Activated CD4-positive, alpha-beta memory T cell treated with anti-CD3 and anti-CD28 coated beads, Interleukin-2, amount 10 ng/mL, durations not matched to agents 7 days and 5 days (primary cell): ENCODE results near the gene PAPLN. TPM values are rescaled to one million over a fixed set of nuclear protein-coding genes. Genes with fewer than 3 reads are reported as not detected.

Source experiments
- CTCF ChIA-PET: fragments of 350-600 bp; sonication (Branson Sonifier 250); formaldehyde crosslinking; loops from one replicate; lab custom pipeline; 2021; ENCODE audit warnings: antibody characterized with exemption, inconsistent platforms; lab: Charles Lee
- POLR2A ChIA-PET: fragments of 350-600 bp; sonication (Branson Sonifier 250); formaldehyde crosslinking; loops from one replicate; lab custom pipeline; 2021; ENCODE audit warnings: antibody characterized with exemption; lab: Charles Lee
- DNase-seq: peaks from one replicate; pipeline ENCODE4 v3.0.0-alpha.2; 2020
- H3K27ac Mint-ChIP-seq: one replicate; pipeline ENCODE4 v1.8.0; 2021; ENCODE audit warnings: mild to moderate bottlenecking, mixed read lengths
- H3K27me3 Mint-ChIP-seq: one replicate; pipeline ENCODE4 v1.8.0; 2021; ENCODE audit warnings: mixed read lengths
- H3K36me3 Mint-ChIP-seq: one replicate; pipeline ENCODE4 v1.8.0; 2021; ENCODE audit warnings: low read depth, mixed read lengths
- H3K4me1 Mint-ChIP-seq: one replicate; pipeline ENCODE4 v1.8.0; 2021; ENCODE audit warnings: mixed read lengths
- H3K4me3 Mint-ChIP-seq: one replicate; pipeline ENCODE4 v1.8.0; 2021; ENCODE audit warnings: mild to moderate bottlenecking, mixed read lengths
- H3K9me3 Mint-ChIP-seq: one replicate; pipeline ENCODE4 v1.8.0; 2021; ENCODE audit warnings: mixed read lengths
- total RNA-seq, 2 experiments: library from RNA; stranded (reverse); gene quantifications; one replicate each; pipeline ENCODE4 v1.2.3, GENCODE V29; 2021

Gene PAPLN
- total RNA-seq, 2 experiments from 2014 or later = 1.4 to 1.6 TPM

GRCh38 chr14:73243341-73243740 is 6.0 kb downstream of the PAPLN start:
- H3K4me1 Mint-ChIP-seq = peaks cover 47% of the 10 kb centered on the region
- ChIA-PET CTCF (interaction anchor here (0.8 to 1.1 kb wide), 2 partner anchors 14 to 20 kb away, joined by 3 to 4 read pairs; no protein-coding TSS in a partner anchor), POLR2A (no interaction called here)
- no peak overlapping the region for H3K4me3 Mint-ChIP-seq
- DNase-seq = no peak
- H3K27ac Mint-ChIP-seq = no peak overlapping the region
- peaks cover 67% of the 10 kb centered on the region for H3K27me3 Mint-ChIP-seq
- peaks cover 3% of the 10 kb centered on the region for H3K36me3 Mint-ChIP-seq
- peaks cover 4% of the 10 kb centered on the region for H3K9me3 Mint-ChIP-seq

- ChIA-PET CTCF (no interaction called here), POLR2A (no interaction called here)
- Mint-ChIP-seq H3K4me1 (peaks cover 47% of the 10 kb centered on the region), H3K4me3 (no peak overlapping the region), H3K27ac (no peak overlapping the region), H3K9me3 (peaks cover 4% of the 10 kb centered on the region), H3K36me3 (peaks cover 3% of the 10 kb centered on the region), H3K27me3 (peaks cover 63% of the 10 kb centered on the region)
- DNase-seq = no peak
Measured at GRCh38 chr14:73243748-73244147, 6.4 kb downstream of the PAPLN start.

GRCh38 chr14:73244541-73245290 is 7.4 kb downstream of the PAPLN start:
- peaks cover 4% of the 10 kb centered on the region for H3K9me3 Mint-ChIP-seq
- peaks cover 54% of the 10 kb centered on the region for H3K27me3 Mint-ChIP-seq
- peaks cover 3% of the 10 kb centered on the region for H3K36me3 Mint-ChIP-seq
- no peak overlapping the region for H3K27ac Mint-ChIP-seq
- peak overlapping the region; percentile 47 for H3K4me3 Mint-ChIP-seq
- peaks cover 50% of the 10 kb centered on the region for H3K4me1 Mint-ChIP-seq
- no peak for DNase-seq
- ChIA-PET CTCF (no interaction called here), POLR2A (interaction anchor here (1.3 kb wide), 1 partner anchor 246 kb away, joined by 4 read pairs; the partner anchor contains the start of gene RIOX1)

- H3K27me3 Mint-ChIP-seq = peaks cover 48% of the 10 kb centered on the region
- ChIA-PET POLR2A (interaction anchor here (1.3 kb wide), 1 partner anchor 245 kb away, joined by 4 read pairs; the partner anchor contains the start of gene RIOX1), CTCF (interaction anchor here (1.0 kb wide), 1 partner anchor 12 kb away, joined by 3 read pairs; no protein-coding TSS in a partner anchor)
Measured at GRCh38 chr14:73245480-73246325, 8.4 kb downstream of the PAPLN start.

GRCh38 chr14:73246387-73247150 is 9.3 kb downstream of the PAPLN start:
- Mint-ChIP-seq H3K36me3 (peaks cover 3% of the 10 kb centered on the region), H3K27ac (no peak overlapping the region), H3K27me3 (peaks cover 39% of the 10 kb centered on the region), H3K4me1 (peaks cover 49% of the 10 kb centered on the region), H3K4me3 (peak overlapping the region; percentile 63), H3K9me3 (peaks cover 4% of the 10 kb centered on the region)
- POLR2A ChIA-PET = interaction anchor here (1.3 kb wide), 1 partner anchor 245 kb away, joined by 4 read pairs; the partner anchor contains the start of gene RIOX1
- CTCF ChIA-PET = interaction anchor here (1.0 kb wide), 1 partner anchor 13 kb away, joined by 3 read pairs; no protein-coding TSS in a partner anchor
- DNase-seq = no peak

More at GRCh38 chr14:73245480-73246325, 8.4 kb downstream of the PAPLN start:
- Mint-ChIP-seq H3K9me3 (peaks cover 4% of the 10 kb centered on the region), H3K4me3 (peak overlapping the region; percentile 67), H3K4me1 (peaks cover 50% of the 10 kb centered on the region), H3K27ac (no peak overlapping the region), H3K36me3 (peaks cover 3% of the 10 kb centered on the region)
- peak; percentile 60 for DNase-seq

GRCh38 chr14:73248108-73248868 is 11.0 kb downstream of the PAPLN start:
- Mint-ChIP-seq H3K27ac (peak overlapping the region; percentile 63), H3K9me3 (peaks cover 4% of the 10 kb centered on the region), H3K4me3 (no peak overlapping the region), H3K36me3 (peaks cover 3% of the 10 kb centered on the region), H3K27me3 (peaks cover 30% of the 10 kb centered on the region), H3K4me1 (peaks cover 39% of the 10 kb centered on the region)
- DNase-seq = peak; percentile 41
- ChIA-PET POLR2A (no interaction called here), CTCF (no interaction called here)

- Mint-ChIP-seq H3K27ac (no peak overlapping the region), H3K36me3 (peaks cover 3% of the 10 kb centered on the region), H3K27me3 (peaks cover 23% of the 10 kb centered on the region), H3K4me1 (peaks cover 34% of the 10 kb centered on the region), H3K4me3 (no peak overlapping the region), H3K9me3 (peaks cover 4% of the 10 kb centered on the region)
- POLR2A ChIA-PET = no interaction called here
- no peak for DNase-seq
- CTCF ChIA-PET = interaction anchor here (0.6 kb wide), 1 partner anchor 16 kb away, joined by 3 read pairs; no protein-coding TSS in a partner anchor
Measured at GRCh38 chr14:73249108-73249507, 11.8 kb downstream of the PAPLN start.

GRCh38 chr14:73249564-73250316 is 12.4 kb downstream of the PAPLN start:
- Mint-ChIP-seq H3K9me3 (peaks cover 4% of the 10 kb centered on the region), H3K27me3 (peaks cover 16% of the 10 kb centered on the region), H3K27ac (no peak overlapping the region), H3K4me1 (peaks cover 34% of the 10 kb centered on the region), H3K4me3 (no peak overlapping the region), H3K36me3 (peaks cover 3% of the 10 kb centered on the region)
- no peak for DNase-seq
- CTCF ChIA-PET = interaction anchor here (0.6 kb wide), 1 partner anchor 16 kb away, joined by 3 read pairs; no protein-coding TSS in a partner anchor
- POLR2A ChIA-PET = no interaction called here

GRCh38 chr14:73250317-73250713 is 13.0 kb downstream of the PAPLN start:
- H3K4me3 Mint-ChIP-seq = no peak overlapping the region
- H3K4me1 Mint-ChIP-seq = peaks cover 32% of the 10 kb centered on the region
- H3K27me3 Mint-ChIP-seq = peaks cover 12% of the 10 kb centered on the region
- ChIA-PET CTCF (no interaction called here), POLR2A (no interaction called here)
- H3K27ac Mint-ChIP-seq = no peak overlapping the region
- H3K36me3 Mint-ChIP-seq = peaks cover 3% of the 10 kb centered on the region
- H3K9me3 Mint-ChIP-seq = peaks cover 4% of the 10 kb centered on the region
- no peak for DNase-seq

GRCh38 chr14:73250781-73251500 is 13.6 kb downstream of the PAPLN start:
- H3K4me3 Mint-ChIP-seq = no peak overlapping the region
- ChIA-PET POLR2A (no interaction called here), CTCF (no interaction called here)
- peaks cover 4% of the 10 kb centered on the region for H3K9me3 Mint-ChIP-seq
- DNase-seq = no peak
- peaks cover 12% of the 10 kb centered on the region for H3K27me3 Mint-ChIP-seq
- H3K27ac Mint-ChIP-seq = no peak overlapping the region
- H3K36me3 Mint-ChIP-seq = peaks cover 3% of the 10 kb centered on the region
- H3K4me1 Mint-ChIP-seq = peaks cover 34% of the 10 kb centered on the region
